ENCODE results near the gene CACNA1I.

GRCh38 chr22:39614442-39614841, 43.9 kb downstream of the CACNA1I start:
- TF ChIP-seq CTCF (IDR thresholded peaks at IDR 0.05): no peak
- no peak for TF ChIP-seq EZH2 (IDR thresholded peaks at IDR 0.05; ENCODE audit: borderline replicate concordance, insufficient read depth, low read depth, low read length, poor library complexity, severe bottlenecking)

Measured in B cell (primary cell).